ENCODE results near the gene PRDX5. TPM values are rescaled to one million over a fixed set of nuclear protein-coding genes. Genes with fewer than 3 reads are reported as not detected.

The PRDX5 gene
- total and polyA plus RNA-seq, 10 of the 15 experiments (the other 5 are each of a cell fraction or from before 2014, with no cell fraction given): 95.7 to 406 (median 240) TPM

DNA sequence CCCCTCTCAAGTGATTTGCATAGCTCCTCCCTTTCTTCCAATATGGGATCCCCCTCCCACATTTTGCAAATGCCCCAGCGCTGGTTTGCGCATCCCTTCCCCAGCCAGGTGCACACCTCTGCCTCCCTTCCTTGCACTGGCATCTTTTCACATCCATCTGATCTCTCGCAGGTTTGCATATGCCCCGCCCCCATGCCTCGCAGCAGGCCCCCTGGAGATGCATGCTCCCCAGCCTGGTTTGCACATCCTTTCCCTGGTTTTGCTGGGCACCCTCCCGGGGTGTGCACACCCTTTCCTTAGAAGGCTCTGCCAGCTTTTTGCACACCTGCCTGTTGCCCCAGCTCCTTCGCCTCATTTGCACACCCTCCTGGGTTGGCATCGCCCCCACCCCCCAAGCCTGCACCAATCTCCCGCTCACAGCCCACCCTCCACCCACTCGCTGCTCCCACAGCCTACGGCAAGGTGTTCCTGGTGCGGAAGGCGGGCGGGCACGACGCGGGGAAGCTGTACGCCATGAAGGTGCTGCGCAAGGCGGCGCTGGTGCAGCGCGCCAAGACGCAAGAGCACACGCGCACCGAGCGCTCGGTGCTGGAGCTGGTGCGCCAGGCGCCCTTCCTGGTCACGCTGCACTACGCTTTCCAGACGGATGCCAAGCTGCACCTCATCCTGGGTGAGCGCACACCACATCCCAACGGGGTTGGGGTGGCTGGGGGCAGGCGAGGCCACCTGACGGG is 42.0 kb downstream of the PRDX5 start (continued):
- no peak for TF ChIP-seq SREBF2 (IDR thresholded peaks at IDR 0.05; ENCODE audit: low read length)
- TF ChIP-seq LARP7 (IDR thresholded peaks at IDR 0.05): 0 out of 2 replicates have a peak, but pooled peaks have one; percentile 26
- peak; percentile 24; the same call in 1 of the 2 replicates for TF ChIP-seq NRF1 (conservative IDR thresholded peaks at IDR 0.05; ENCODE audit: low read depth, low read length)
- TF ChIP-seq, protein P1, sequence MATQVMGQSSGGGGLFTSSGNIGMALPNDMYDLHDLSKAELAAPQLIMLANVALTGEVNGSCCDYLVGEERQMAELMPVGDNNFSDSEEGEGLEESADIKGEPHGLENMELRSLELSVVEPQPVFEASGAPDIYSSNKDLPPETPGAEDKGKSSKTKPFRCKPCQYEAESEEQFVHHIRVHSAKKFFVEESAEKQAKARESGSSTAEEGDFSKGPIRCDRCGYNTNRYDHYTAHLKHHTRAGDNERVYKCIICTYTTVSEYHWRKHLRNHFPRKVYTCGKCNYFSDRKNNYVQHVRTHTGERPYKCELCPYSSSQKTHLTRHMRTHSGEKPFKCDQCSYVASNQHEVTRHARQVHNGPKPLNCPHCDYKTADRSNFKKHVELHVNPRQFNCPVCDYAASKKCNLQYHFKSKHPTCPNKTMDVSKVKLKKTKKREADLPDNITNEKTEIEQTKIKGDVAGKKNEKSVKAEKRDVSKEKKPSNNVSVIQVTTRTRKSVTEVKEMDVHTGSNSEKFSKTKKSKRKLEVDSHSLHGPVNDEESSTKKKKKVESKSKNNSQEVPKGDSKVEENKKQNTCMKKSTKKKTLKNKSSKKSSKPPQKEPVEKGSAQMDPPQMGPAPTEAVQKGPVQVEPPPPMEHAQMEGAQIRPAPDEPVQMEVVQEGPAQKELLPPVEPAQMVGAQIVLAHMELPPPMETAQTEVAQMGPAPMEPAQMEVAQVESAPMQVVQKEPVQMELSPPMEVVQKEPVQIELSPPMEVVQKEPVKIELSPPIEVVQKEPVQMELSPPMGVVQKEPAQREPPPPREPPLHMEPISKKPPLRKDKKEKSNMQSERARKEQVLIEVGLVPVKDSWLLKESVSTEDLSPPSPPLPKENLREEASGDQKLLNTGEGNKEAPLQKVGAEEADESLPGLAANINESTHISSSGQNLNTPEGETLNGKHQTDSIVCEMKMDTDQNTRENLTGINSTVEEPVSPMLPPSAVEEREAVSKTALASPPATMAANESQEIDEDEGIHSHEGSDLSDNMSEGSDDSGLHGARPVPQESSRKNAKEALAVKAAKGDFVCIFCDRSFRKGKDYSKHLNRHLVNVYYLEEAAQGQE (IDR thresholded peaks at IDR 0.05; ENCODE audit: low read depth, low read length): no peak
- TF ChIP-seq, protein P2, sequence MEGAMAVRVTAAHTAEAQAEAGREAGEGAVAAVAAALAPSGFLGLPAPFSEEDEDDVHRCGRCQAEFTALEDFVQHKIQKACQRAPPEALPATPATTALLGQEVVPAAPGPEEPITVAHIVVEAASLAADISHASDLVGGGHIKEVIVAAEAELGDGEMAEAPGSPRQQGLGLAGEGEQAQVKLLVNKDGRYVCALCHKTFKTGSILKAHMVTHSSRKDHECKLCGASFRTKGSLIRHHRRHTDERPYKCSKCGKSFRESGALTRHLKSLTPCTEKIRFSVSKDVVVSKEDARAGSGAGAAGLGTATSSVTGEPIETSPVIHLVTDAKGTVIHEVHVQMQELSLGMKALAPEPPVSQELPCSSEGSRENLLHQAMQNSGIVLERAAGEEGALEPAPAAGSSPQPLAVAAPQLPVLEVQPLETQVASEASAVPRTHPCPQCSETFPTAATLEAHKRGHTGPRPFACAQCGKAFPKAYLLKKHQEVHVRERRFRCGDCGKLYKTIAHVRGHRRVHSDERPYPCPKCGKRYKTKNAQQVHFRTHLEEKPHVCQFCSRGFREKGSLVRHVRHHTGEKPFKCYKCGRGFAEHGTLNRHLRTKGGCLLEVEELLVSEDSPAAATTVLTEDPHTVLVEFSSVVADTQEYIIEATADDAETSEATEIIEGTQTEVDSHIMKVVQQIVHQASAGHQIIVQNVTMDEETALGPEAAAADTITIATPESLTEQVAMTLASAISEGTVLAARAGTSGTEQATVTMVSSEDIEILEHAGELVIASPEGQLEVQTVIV (IDR thresholded peaks at IDR 0.05; ENCODE audit: borderline replicate concordance, partially characterized antibody): no peak
- TF ChIP-seq, protein P3, sequence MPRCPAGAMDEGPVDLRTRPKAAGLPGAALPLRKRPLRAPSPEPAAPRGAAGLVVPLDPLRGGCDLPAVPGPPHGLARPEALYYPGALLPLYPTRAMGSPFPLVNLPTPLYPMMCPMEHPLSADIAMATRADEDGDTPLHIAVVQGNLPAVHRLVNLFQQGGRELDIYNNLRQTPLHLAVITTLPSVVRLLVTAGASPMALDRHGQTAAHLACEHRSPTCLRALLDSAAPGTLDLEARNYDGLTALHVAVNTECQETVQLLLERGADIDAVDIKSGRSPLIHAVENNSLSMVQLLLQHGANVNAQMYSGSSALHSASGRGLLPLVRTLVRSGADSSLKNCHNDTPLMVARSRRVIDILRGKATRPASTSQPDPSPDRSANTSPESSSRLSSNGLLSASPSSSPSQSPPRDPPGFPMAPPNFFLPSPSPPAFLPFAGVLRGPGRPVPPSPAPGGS (IDR thresholded peaks at IDR 0.05; ENCODE audit: borderline replicate concordance, insufficient read depth, low read depth, low read length, poor library complexity, severe bottlenecking): no peak
- TF ChIP-seq PAX8 (IDR thresholded peaks at IDR 0.05): no peak
- peak; percentile 31; the same call in 1 of the 2 replicates for TF ChIP-seq HDAC2 (IDR thresholded peaks at IDR 0.05)
- peak; percentile 99 for TF ChIP-seq HDAC6 (IDR thresholded peaks at IDR 0.05; ENCODE audit: unreplicated experiment)
- TF ChIP-seq, protein P4, sequence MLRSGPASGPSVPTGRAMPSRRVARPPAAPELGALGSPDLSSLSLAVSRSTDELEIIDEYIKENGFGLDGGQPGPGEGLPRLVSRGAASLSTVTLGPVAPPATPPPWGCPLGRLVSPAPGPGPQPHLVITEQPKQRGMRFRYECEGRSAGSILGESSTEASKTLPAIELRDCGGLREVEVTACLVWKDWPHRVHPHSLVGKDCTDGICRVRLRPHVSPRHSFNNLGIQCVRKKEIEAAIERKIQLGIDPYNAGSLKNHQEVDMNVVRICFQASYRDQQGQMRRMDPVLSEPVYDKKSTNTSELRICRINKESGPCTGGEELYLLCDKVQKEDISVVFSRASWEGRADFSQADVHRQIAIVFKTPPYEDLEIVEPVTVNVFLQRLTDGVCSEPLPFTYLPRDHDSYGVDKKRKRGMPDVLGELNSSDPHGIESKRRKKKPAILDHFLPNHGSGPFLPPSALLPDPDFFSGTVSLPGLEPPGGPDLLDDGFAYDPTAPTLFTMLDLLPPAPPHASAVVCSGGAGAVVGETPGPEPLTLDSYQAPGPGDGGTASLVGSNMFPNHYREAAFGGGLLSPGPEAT (IDR thresholded peaks at IDR 0.05; ENCODE audit: low read depth): no peak
- TF ChIP-seq EED (IDR thresholded peaks at IDR 0.05; ENCODE audit: low read depth): 0 out of 2 replicates have a peak, but pooled peaks have one; percentile 2
- TF ChIP-seq SIN3A (IDR thresholded peaks at IDR 0.05; ENCODE audit: low read depth, low read length): no peak
- TF ChIP-seq NFXL1 (IDR thresholded peaks at IDR 0.05; ENCODE audit: borderline replicate concordance): no peak
- 0 out of 2 replicates have a peak, but pooled peaks have one; percentile 8 for TF ChIP-seq SMC3 (IDR thresholded peaks at IDR 0.05; ENCODE audit: borderline replicate concordance, low read length)
- no peak for TF ChIP-seq SIX5 (IDR thresholded peaks at IDR 0.05; ENCODE audit: low read depth, low read length, severe bottlenecking)
- no peak for TF ChIP-seq MYB (IDR thresholded peaks at IDR 0.05; ENCODE audit: borderline replicate concordance, low read depth, low read length)
- no peak for TF ChIP-seq WRNIP1 (IDR thresholded peaks at IDR 0.05; ENCODE audit: borderline replicate concordance, low read depth, low read length)
- no peak for TF ChIP-seq HCFC1 (IDR thresholded peaks at IDR 0.05; ENCODE audit: low read length)
- no peak for TF ChIP-seq CBX5 (IDR thresholded peaks at IDR 0.05; ENCODE audit: low read depth)
- no peak for TF ChIP-seq EZH2 (IDR thresholded peaks at IDR 0.05; ENCODE audit: borderline replicate concordance, control insufficient read depth, low read depth, low read length)

Measured in GM12878 (cell line).